ENCODE results near the gene CHGA.

DNA sequence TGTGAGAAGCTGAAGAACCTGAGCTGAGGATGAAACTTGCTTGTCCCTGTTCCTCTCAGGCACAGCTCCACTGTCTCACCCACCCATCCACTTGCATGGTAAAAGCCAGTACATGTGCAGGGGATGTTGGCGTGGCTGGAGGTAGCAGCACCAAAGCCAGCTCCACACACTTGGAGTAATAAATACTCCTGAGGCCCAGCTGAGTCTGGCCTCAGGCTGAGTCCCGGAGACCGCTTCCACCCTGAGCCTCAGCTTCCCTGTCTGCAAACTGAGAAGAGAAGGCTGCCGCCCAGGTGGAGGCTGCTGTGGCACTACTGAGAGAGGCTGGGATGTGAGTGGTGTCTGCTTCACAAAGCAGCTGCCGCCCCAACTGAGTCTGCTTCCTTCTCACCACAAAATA, 19.2 kb downstream of the CHGA start:
- no peak for TF ChIP-seq POLR2AphosphoS5 (IDR thresholded peaks at IDR 0.05)
- TF ChIP-seq, protein P1, sequence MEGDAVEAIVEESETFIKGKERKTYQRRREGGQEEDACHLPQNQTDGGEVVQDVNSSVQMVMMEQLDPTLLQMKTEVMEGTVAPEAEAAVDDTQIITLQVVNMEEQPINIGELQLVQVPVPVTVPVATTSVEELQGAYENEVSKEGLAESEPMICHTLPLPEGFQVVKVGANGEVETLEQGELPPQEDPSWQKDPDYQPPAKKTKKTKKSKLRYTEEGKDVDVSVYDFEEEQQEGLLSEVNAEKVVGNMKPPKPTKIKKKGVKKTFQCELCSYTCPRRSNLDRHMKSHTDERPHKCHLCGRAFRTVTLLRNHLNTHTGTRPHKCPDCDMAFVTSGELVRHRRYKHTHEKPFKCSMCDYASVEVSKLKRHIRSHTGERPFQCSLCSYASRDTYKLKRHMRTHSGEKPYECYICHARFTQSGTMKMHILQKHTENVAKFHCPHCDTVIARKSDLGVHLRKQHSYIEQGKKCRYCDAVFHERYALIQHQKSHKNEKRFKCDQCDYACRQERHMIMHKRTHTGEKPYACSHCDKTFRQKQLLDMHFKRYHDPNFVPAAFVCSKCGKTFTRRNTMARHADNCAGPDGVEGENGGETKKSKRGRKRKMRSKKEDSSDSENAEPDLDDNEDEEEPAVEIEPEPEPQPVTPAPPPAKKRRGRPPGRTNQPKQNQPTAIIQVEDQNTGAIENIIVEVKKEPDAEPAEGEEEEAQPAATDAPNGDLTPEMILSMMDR (IDR thresholded peaks at IDR 0.05 in 8 of 11, conservative IDR thresholded peaks at IDR 0.05 in 3 of 11) = no peak
